Measurements from ENCODE around the gene TFPI2. TPM values are rescaled to one million over a fixed set of nuclear protein-coding genes. Genes with fewer than 3 reads are reported as not detected.
A peak's percentile ranks its signal among the peaks of the same experiment; 100 is the strongest.

The TFPI2 gene
- total RNA-seq, 1 experiment from 2014 or later = 4.4 TPM

DNA sequence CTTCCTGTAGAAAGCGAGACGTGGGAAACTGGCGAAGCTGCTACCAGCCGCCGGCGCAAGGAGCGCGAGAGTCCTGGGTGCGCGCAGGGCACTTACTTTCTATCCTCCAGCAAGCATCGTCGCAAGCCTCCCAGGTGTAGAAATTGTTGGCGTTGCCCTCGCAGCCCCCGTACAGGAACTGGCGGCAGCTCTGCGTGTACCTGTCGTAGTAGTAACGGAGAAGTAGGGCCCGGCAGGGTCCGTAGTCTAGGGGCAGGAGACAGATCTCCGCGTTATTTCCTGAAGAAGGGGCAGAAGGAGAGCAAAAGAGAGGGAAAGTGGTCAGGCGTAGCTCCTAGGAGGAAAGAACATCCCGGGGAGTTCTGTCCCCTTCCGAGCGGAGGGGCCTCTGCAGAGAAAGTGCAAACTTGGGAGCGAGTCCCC, 501 bp downstream of the TFPI2 start:
- no peak overlapping the region for H3K56ac ChIP-seq (ENCODE audit: insufficient read length, low read depth, low read length)
- no peak overlapping the region for H4K8ac ChIP-seq (replicated peaks; ENCODE audit: insufficient read length, low read depth, low read length)
- WGBS (ENCODE audit: extremely low coverage, insufficient read length, low lambda C conversion rate) = no CpG with 5 or more reads among the region's 28 CpGs
- no peaks in the 10 kb centered on the region for H3K4me1 ChIP-seq (ENCODE audit: insufficient read depth, low read length)
- H3K79me1 ChIP-seq (ENCODE audit: insufficient read depth, low read depth, low read length, poor library complexity, severe bottlenecking) = no peaks in the 10 kb centered on the region
- H3K4me2 ChIP-seq (ENCODE audit: insufficient read depth, insufficient read length, low read length) = peak overlapping the region; percentile 85
- TF ChIP-seq, protein P1, sequence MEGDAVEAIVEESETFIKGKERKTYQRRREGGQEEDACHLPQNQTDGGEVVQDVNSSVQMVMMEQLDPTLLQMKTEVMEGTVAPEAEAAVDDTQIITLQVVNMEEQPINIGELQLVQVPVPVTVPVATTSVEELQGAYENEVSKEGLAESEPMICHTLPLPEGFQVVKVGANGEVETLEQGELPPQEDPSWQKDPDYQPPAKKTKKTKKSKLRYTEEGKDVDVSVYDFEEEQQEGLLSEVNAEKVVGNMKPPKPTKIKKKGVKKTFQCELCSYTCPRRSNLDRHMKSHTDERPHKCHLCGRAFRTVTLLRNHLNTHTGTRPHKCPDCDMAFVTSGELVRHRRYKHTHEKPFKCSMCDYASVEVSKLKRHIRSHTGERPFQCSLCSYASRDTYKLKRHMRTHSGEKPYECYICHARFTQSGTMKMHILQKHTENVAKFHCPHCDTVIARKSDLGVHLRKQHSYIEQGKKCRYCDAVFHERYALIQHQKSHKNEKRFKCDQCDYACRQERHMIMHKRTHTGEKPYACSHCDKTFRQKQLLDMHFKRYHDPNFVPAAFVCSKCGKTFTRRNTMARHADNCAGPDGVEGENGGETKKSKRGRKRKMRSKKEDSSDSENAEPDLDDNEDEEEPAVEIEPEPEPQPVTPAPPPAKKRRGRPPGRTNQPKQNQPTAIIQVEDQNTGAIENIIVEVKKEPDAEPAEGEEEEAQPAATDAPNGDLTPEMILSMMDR (conservative IDR thresholded peaks at IDR 0.05) = no peak
- H3K9ac ChIP-seq (ENCODE audit: extremely low read depth, insufficient read length, low read length) = no peak overlapping the region
- no peak overlapping the region for H3K4ac ChIP-seq (ENCODE audit: low read depth, low read length)
- no peak overlapping the region for H3T11ph ChIP-seq (ENCODE audit: low read length)
- H3K23me2 ChIP-seq (ENCODE audit: insufficient read length, low read depth, low read length, poor library complexity, severe bottlenecking) = peaks cover 10% of the 10 kb centered on the region
- H3K9me3 ChIP-seq (ENCODE audit: control insufficient read depth, low read depth, low read length) = no peaks in the 10 kb centered on the region
- H3K79me2 ChIP-seq (ENCODE audit: insufficient read depth, low read length) = no peaks in the 10 kb centered on the region
- H3K9me3 Mint-ChIP-seq = peaks cover 0 to 2% of the 10 kb centered on the region in 2 experiments; a peak in 1 of 5 replicates
- H2BK120ac ChIP-seq (ENCODE audit: low read depth, low read length, poor library complexity, severe bottlenecking) = no peak overlapping the region
- H2AK5ac ChIP-seq (ENCODE audit: insufficient read length, low read length) = no peak overlapping the region
- peaks cover 6 to 9% of the 10 kb centered on the region in 2 experiments; a peak in 2 of 4 replicates for H3K4me1 Mint-ChIP-seq
- H3K4me3 Mint-ChIP-seq = peak overlapping the region; percentile 87 to 94
- H3K27me3 Mint-ChIP-seq (ENCODE audit: low read depth) = peaks cover 54% of the 10 kb centered on the region
- peaks cover 2% of the 10 kb centered on the region; the same call in 1 of the 2 replicates for H3K27me3 ChIP-seq (ENCODE audit: insufficient read depth, low read length)
- no peaks in the 10 kb centered on the region for H3K36me3 Mint-ChIP-seq (ENCODE audit: insufficient read depth in 1 of 3, low read depth in 3 of 3)
- H3K14ac ChIP-seq (ENCODE audit: insufficient read depth, low read length) = no peak overlapping the region
- H3K27ac ChIP-seq (ENCODE audit: insufficient read length, low read depth, low read length) = no peak overlapping the region
- no peak overlapping the region for H3K23ac ChIP-seq (ENCODE audit: insufficient read length, low read depth, low read length)
- peak; percentile 68 for DNase-seq
- H4K20me1 ChIP-seq (ENCODE audit: control insufficient read depth, insufficient read depth, insufficient read length) = no peaks in the 10 kb centered on the region
- H4K91ac ChIP-seq (ENCODE audit: insufficient read length, low read depth, low read length) = no peak overlapping the region
- no peak overlapping the region for H2BK15ac ChIP-seq (ENCODE audit: low read depth, low read length)
- no peak overlapping the region for H4K5ac ChIP-seq (ENCODE audit: insufficient read length, low read depth, low read length)
- H2BK20ac ChIP-seq (ENCODE audit: low read depth, low read length, poor library complexity, severe bottlenecking) = no peak overlapping the region
- no peak overlapping the region for H2BK12ac ChIP-seq (ENCODE audit: insufficient read length, low read depth, low read length)
- no peak overlapping the region for H2AFZ ChIP-seq (ENCODE audit: low read length)
- H3K18ac ChIP-seq (ENCODE audit: insufficient read length, low read depth, low read length) = no peak overlapping the region
- peak overlapping the region in 1 of 3 experiments; percentile 93; a peak in 1 of 7 replicates for H3K27ac Mint-ChIP-seq
- H2BK5ac ChIP-seq (ENCODE audit: insufficient read length, low read length) = no peak overlapping the region
